RWPE1 (cell line): Measurements from ENCODE around the gene SCLY.
"Not testable (repeated sequence)": the region's sequence is repeated elsewhere in the genome, so short reads cannot be mapped to it uniquely, and the experiment has no call there.

Experiments used
- CTCF ChIA-PET: fragments of 350-600 bp; sonication (Branson Sonifier 250); formaldehyde crosslinking; extraction: SDS; loops from one replicate; lab custom pipeline; 2021; lab: Yijun Ruan, JAX
- POLR2A ChIA-PET: fragments of 400-600 bp; formaldehyde crosslinking; extraction: SDS; loops from one replicate; lab custom pipeline; 2020; ENCODE audit warnings: antibody characterized with exemption; ENCODE audit not compliant: low non-redundant PET; lab: Yijun Ruan, JAX
- DNase-seq: peaks from one replicate; pipeline ENCODE4 v3.0.0; 2012; ENCODE audit warnings: low spot score
- H3K27ac ChIP-seq: fragments of 450-650 bp; 2 replicates; pipeline ENCODE4 v1.5.1; 2017
- CTCF ChIP-seq: fragments of 450-650 bp; conservative IDR thresholded peaks from 2 replicates; pipeline ENCODE4 v1.5.1; 2017; ENCODE audit warnings: low read depth, mild to moderate bottlenecking

SCLY gene

DNA sequence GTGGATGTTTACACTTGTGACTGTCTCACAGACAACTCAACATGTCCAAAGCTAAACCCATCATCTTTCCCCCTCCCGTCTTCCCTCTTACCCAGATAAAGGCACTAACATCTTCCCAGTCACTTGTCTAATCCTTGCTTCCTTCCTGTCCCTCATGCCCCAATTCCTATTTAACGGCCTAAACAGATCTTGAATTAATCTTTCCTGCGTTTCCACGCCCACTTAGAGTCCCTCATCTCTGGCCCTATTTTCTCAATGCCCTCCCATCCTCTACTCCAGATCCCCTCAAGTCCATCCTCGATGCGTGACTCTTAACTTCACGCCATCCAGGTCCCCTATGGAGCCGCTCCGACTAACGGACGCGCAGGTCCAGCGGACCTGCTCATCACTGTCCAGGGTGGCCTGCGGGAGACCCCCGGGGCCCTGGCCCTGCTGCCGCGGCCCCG lies 682 bp upstream of the SCLY start:
- ChIA-PET CTCF (no interaction called here), POLR2A (interaction anchor here (1.0 kb wide), 1 partner anchor 18 kb away, joined by 3 read pairs; no protein-coding TSS in a partner anchor)
- H3K27ac ChIP-seq = peak overlapping the region; percentile 83
- DNase-seq = peak; percentile 13
- TF ChIP-seq CTCF = no peak

GRCh38 chr2:238061315-238062202 lies 758 bp downstream of the SCLY start:
- CTCF ChIA-PET = interaction anchor here (0.6 to 1.0 kb wide), 5 partner anchors 9 to 141 kb away, joined by 3 read pairs; no protein-coding TSS in a partner anchor
- DNase-seq = peak; percentile 45
- peak overlapping the region; percentile 83 for H3K27ac ChIP-seq
- no peak for TF ChIP-seq CTCF
- POLR2A ChIA-PET = interaction anchor here (0.7 to 1.0 kb wide), 2 partner anchors 19 to 62 kb away, joined by 3 read pairs; no protein-coding TSS in a partner anchor

- ChIA-PET POLR2A (no interaction called here), CTCF (no interaction called here)
- H3K27ac ChIP-seq = no peak overlapping the region
- DNase-seq = no peak
- TF ChIP-seq CTCF = no peak
Observed at GRCh38 chr2:238063414-238064189, 2.8 kb downstream of the SCLY start.

DNA sequence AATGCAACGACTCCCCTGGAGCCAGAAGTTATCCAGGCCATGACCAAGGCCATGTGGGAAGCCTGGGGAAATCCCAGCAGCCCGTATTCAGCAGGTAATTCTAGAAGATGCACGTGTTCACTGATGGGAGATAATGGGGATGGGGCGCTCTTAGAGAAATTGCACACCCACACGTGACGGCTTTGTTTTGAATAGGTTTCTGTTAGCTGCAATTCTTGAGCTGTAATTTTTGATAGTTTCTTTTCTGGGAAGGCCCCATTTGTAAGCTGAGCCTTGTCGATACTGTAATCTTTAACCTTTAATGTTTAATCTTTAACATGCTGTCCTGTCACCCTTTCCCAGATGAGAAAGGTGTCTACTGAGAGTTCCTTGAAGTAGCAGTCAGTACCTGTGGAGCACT lies 3.6 kb downstream of the SCLY start:
- no peak overlapping the region for H3K27ac ChIP-seq
- no peak for DNase-seq
- ChIA-PET CTCF (no interaction called here), POLR2A (no interaction called here)
- no peak for TF ChIP-seq CTCF

DNA sequence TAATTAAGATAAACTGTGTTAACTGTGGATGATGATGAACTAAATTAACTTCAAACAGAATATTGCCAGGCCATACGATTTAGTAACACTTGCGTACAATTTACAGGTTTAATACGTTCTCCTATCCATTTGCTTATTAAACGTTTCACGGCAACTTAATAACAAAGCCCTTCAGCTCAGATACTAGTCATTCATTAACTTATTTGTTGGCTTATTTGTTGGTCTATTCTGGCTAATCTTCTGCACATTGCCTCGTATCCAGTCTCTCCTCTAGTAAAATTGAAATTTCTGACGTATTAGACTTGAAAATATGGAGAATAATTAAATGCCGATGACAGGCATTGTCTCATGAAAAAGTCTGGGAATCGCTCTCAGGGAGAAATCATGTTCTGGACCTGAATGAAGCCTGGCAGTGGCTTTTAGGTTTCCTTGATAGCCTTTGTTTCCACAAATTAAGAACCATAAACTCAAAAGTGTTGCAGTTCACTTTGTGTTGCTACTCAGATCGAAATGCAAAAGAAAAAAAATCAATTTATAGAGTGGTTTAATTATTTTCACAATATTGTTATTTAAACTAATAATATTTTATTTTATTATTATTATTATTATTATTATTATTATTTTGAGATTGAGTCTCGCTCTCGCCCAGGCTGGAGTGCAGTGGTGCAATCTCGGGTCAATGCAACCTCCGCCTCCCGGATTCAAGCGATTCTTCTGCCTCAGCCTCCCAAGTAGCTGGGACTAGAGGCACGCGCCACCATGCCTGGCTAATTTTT lies 4.5 kb downstream of the SCLY start:
- POLR2A ChIA-PET = no interaction called here
- CTCF ChIA-PET = no interaction called here
- DNase-seq = no peak
- TF ChIP-seq CTCF = no peak
- H3K27ac ChIP-seq = no peak overlapping the region

DNA sequence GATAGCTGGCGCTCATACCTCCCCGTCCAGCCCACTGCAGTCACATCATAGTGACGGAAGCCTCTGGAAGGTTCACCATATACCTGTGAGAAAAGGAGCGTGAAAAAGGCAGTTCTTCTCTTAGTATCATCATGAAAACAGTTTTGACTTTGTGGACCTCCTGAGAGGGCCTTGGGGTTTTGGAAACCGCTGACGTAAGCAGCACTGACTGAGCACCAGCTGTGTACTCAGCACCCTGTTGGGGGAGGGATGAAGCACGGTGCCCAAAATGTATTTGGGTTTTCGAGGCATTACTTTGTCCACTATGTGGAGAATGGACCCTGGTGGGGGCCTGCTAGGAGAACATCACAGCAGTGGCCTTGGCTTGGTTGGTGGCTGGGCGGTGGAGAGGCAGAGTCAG lies 5.4 kb downstream of the SCLY start:
- DNase-seq = no peak
- CTCF ChIA-PET = no interaction called here
- POLR2A ChIA-PET = no interaction called here
- TF ChIP-seq CTCF = no peak
- H3K27ac ChIP-seq = no peak overlapping the region

DNA sequence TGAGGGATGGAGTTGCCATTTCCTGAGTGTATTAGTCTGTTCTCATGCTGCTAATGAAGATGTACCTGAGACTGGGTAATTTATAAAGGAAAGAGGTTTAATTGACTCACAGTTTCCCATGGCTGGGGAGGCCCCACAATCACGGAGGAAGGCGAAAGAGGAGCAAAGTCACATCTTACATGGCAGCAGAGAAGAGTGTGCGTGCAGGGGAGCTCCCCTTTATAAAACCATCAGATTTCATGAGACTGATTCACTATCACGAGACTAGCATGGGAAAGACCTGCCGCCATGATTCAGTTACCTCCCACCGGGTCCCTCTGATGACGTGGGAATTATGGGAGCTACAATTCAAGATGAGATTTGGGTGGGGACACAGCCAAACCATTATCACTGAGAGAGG lies 5.9 kb downstream of the SCLY start:
- DNase-seq, POLR2A ChIA-PET, H3K27ac ChIP-seq: not testable (repeated sequence)
- CTCF ChIA-PET = interaction anchor here (1.1 kb wide), 1 partner anchor 886 kb away, joined by 3 read pairs; no protein-coding TSS in a partner anchor
